Activated naive CD8-positive, alpha-beta T cell treated with anti-CD3 and anti-CD28 coated beads, Interleukin-2, amount 10 ng/mL, durations not matched to agents 7 days and 5 days (primary cell): ENCODE data around the gene MRPL50. TPM values are rescaled to one million over a fixed set of nuclear protein-coding genes. Genes with fewer than 3 reads are reported as not detected.
"Not testable (repeated sequence)": the region's sequence is repeated elsewhere in the genome, so short reads cannot be mapped to it uniquely, and the experiment has no call there.

Source experiments
- ATAC-seq: fragments of 150-1000 bp; cut with Tn5 transposase; one replicate; pipeline ENCODE4 v1.10.0; 2021; ENCODE audit warnings: low read depth, moderate library complexity
- POLR2A ChIA-PET: fragments of 350-600 bp; sonication (Branson Sonifier 250); formaldehyde crosslinking; loops from one replicate; lab custom pipeline; 2021; ENCODE audit warnings: antibody characterized with exemption; lab: Charles Lee
- DNase-seq: peaks from one replicate; pipeline ENCODE4 v3.0.0; 2021
- H3K27ac Mint-ChIP-seq: one replicate; pipeline ENCODE4 v1.8.0; 2022; ENCODE audit warnings: mild to moderate bottlenecking, mixed read lengths
- H3K27me3 Mint-ChIP-seq: one replicate; pipeline ENCODE4 v1.8.0; 2022; ENCODE audit warnings: mild to moderate bottlenecking, moderate library complexity, mixed read lengths
- H3K36me3 Mint-ChIP-seq: one replicate; pipeline ENCODE4 v1.8.0; 2021; ENCODE audit warnings: mild to moderate bottlenecking, mixed read lengths
- H3K4me1 Mint-ChIP-seq: one replicate; pipeline ENCODE4 v1.8.0; 2021; ENCODE audit warnings: mixed read lengths
- H3K4me3 Mint-ChIP-seq: one replicate; pipeline ENCODE4 v1.8.0; 2022; ENCODE audit warnings: mild to moderate bottlenecking, moderate library complexity, mixed read lengths
- H3K9me3 Mint-ChIP-seq: one replicate; pipeline ENCODE4 v1.8.0; 2021; ENCODE audit warnings: mixed read lengths
- total RNA-seq, 2 experiments: library from RNA; stranded (reverse); gene quantifications; one replicate each; pipeline ENCODE4 v1.2.3, GENCODE V29; 2021

MRPL50 gene
- total RNA-seq, 2 experiments from 2014 or later = 11.8 to 12.2 TPM

GRCh38 chr9:101408374-101409078 is 10.1 kb upstream of the MRPL50 start:
- Mint-ChIP-seq H3K27me3 (no peaks in the 10 kb centered on the region), H3K9me3 (peaks cover 54% of the 10 kb centered on the region), H3K36me3 (peaks cover 74% of the 10 kb centered on the region), H3K4me1 (no peaks in the 10 kb centered on the region), H3K4me3 (no peak overlapping the region), H3K27ac (no peak overlapping the region)
- POLR2A ChIA-PET = interaction anchor here (2.7 kb wide), 1 partner anchor 10 kb away, joined by 13 read pairs; the partner anchor contains the start of genes MRPL50 and ZNF189
- ATAC-seq (no peak), DNase-seq (no peak)

DNA sequence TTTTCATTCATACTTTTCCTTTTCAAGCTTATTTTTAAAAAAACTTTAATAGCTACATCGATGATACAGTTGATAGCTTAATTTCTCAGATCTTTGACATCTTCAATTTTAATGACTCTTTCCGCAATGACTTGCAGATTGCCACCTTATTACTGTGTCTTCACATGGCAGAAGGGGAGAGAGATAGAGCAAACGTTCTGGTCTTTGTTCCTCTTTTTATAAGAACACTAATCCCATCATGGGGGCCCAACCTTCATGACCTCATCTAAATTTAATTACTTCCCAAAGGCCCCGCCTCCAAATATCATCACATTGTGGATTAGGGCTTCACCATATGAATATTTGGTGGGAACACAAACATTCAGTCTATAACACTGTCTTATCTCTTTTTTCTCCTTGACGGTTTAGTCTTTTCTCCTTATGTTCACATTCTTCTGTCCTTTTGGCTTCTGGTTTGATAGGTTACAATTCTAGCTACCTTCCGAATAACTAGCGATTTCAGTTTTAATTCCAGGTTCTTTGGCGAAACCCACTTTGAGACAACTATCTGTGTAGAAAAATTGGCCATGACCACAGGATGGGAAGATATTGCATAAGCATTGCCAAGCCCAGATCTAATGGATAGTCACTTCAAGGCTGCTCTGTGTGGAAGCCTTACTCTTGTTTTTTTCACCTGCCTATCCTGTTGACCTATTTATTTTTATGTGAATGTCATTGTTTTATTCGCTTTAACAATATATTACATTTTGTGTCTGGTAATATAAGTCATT is 5.3 kb upstream of the MRPL50 start:
- ATAC-seq (no peak), DNase-seq (no peak)
- peaks cover 21% of the 10 kb centered on the region for H3K4me1 Mint-ChIP-seq
- POLR2A ChIA-PET = no interaction called here
- H3K27ac Mint-ChIP-seq = no peak overlapping the region
- no peaks in the 10 kb centered on the region for H3K27me3 Mint-ChIP-seq
- peaks cover 85% of the 10 kb centered on the region for H3K36me3 Mint-ChIP-seq
- H3K4me3 Mint-ChIP-seq = no peak overlapping the region
- peaks cover 38% of the 10 kb centered on the region for H3K9me3 Mint-ChIP-seq

DNA sequence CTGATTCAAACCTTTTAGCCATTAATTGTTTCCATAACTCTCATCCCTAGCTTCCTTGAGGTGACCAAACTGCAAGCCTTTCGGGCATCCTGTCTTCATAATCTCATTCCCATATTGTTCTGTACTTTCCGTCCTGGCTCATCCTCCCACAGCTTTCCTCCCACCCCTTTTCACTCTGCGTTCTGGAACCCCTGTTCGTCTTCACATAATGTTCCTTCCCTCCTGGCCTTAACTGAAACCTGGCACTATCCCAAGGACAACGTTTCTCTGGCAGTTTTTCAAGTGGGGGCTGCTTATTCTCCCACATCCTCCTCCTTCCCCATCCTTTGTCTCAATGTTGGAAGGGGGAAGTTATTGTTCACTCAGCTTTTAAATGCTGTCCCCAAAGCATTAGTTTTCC is 1.7 kb upstream of the MRPL50 start:
- H3K27me3 Mint-ChIP-seq = no peaks in the 10 kb centered on the region
- H3K9me3 Mint-ChIP-seq = peaks cover 17% of the 10 kb centered on the region
- POLR2A ChIA-PET = interaction anchor here (1.8 kb wide), 1 partner anchor 10 kb away, joined by 3 read pairs; no protein-coding TSS in a partner anchor
- H3K27ac Mint-ChIP-seq = peak overlapping the region; percentile 27
- peak overlapping the region; percentile 93 for H3K4me3 Mint-ChIP-seq
- ATAC-seq (no peak), DNase-seq (no peak)
- H3K36me3 Mint-ChIP-seq = peaks cover 68% of the 10 kb centered on the region
- H3K4me1 Mint-ChIP-seq = peaks cover 34% of the 10 kb centered on the region

DNA sequence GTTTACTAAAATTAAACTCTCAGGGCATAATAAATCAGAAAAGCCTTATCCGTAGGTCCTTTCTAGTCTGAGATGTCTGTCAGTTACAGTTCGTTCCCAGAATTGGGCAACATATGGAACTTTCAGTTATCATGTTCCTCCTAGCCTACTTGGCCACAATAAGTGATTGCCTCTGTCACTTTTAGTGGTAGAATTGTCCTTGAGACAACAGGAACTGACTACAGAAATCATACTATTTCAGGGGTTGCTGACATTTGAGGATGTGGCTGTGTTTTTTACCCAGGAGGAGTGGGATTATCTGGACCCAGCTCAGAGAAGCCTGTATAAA is 1.2 kb upstream of the MRPL50 start:
- POLR2A ChIA-PET = interaction anchor here (1.6 to 1.8 kb wide), 2 partner anchors 9 to 134 kb away, joined by 13 to 14 read pairs; partner anchors contain the start of gene RNF20

GRCh38 chr9:101398930-101399642 is 668 bp upstream of the MRPL50 start:
- Mint-ChIP-seq H3K9me3 (peaks cover 16% of the 10 kb centered on the region), H3K27me3 (no peaks in the 10 kb centered on the region), H3K27ac (peak overlapping the region; percentile 99), H3K36me3 (peaks cover 67% of the 10 kb centered on the region), H3K4me1 (peaks cover 38% of the 10 kb centered on the region), H3K4me3 (peak overlapping the region; percentile 93)
- DNase-seq (no peak), ATAC-seq (peak; percentile 15)
- POLR2A ChIA-PET = interaction anchor here (1.0 to 1.8 kb wide), 4 partner anchors 10 to 1046 kb away, joined by 3 to 14 read pairs (median 8); partner anchors contain the start of genes RNF20 and TEX10

More for the DNA sequence above, 1.2 kb upstream of the MRPL50 start:
- Mint-ChIP-seq H3K9me3 (peaks cover 13% of the 10 kb centered on the region), H3K27me3 (no peaks in the 10 kb centered on the region), H3K27ac (peak overlapping the region; percentile 99), H3K4me1 (peaks cover 36% of the 10 kb centered on the region), H3K4me3 (peak overlapping the region; percentile 93), H3K36me3 (peaks cover 67% of the 10 kb centered on the region)
- DNase-seq (no peak), ATAC-seq (no peak)

- POLR2A ChIA-PET = interaction anchor here (1.2 kb wide), 1 partner anchor 9 kb away, joined by 3 read pairs; no protein-coding TSS in a partner anchor
- peaks cover 11% of the 10 kb centered on the region for H3K9me3 Mint-ChIP-seq
- peak overlapping the region; percentile 99 for H3K27ac Mint-ChIP-seq
- H3K27me3 Mint-ChIP-seq = no peaks in the 10 kb centered on the region
- no peak for DNase-seq
- H3K36me3 Mint-ChIP-seq = peaks cover 65% of the 10 kb centered on the region
- H3K4me1 Mint-ChIP-seq = peaks cover 38% of the 10 kb centered on the region
- ATAC-seq = no peak
- peak overlapping the region; percentile 93 for H3K4me3 Mint-ChIP-seq
These were observed 711 bp downstream of the MRPL50 start for GRCh38 chr9:101397746-101398067.

DNA sequence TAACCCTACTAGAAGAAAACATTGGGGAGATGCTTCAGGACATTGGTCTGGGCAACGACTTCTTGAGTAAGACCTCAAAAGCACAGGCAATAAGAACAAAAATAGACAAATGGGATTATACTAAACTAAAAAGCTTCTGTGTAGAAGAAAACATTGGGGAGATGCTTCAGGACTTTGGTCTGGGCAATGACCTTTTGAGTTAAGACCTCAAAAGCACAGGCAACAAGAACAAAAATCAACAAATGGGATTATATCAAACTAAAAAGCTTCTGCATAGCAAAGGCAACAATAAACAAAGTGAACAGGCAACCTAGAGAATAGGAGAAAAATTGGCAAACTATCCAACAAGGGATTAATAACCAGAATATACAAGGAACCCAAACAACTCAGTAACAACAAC is 3.7 kb downstream of the MRPL50 start:
- H3K27me3 Mint-ChIP-seq = no peaks in the 10 kb centered on the region
- POLR2A ChIA-PET = no interaction called here
- ATAC-seq (no peak), DNase-seq (no peak)
- peaks cover 15% of the 10 kb centered on the region for H3K9me3 Mint-ChIP-seq
- no peak overlapping the region for H3K4me3 Mint-ChIP-seq
- H3K4me1 Mint-ChIP-seq = peaks cover 20% of the 10 kb centered on the region
- H3K27ac Mint-ChIP-seq = no peak overlapping the region
- peaks cover 61% of the 10 kb centered on the region for H3K36me3 Mint-ChIP-seq

DNA sequence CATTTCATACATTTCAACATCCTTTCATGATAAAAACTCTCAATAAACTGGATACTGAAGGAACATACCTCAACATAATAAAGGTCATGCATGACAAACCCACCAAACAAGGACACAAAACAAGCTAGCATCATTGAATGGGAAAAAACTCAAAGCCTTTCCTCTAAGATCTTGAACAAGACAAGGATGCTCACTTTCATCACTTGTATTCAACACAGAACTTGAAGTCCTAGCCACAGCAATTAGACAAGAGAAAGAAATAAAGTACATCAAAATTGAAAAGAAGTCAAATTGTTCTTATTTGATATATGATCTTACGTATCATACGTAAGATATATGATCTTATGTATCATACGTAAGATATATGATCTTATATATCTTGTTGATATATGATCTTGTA is 5.3 kb downstream of the MRPL50 start:
- Mint-ChIP-seq H3K27ac (no peak overlapping the region), H3K4me1 (peaks cover 20% of the 10 kb centered on the region), H3K27me3 (no peaks in the 10 kb centered on the region), H3K9me3 (peaks cover 15% of the 10 kb centered on the region), H3K36me3 (peaks cover 64% of the 10 kb centered on the region), H3K4me3 (no peak overlapping the region)
- ATAC-seq (no peak), DNase-seq (no peak)
- POLR2A ChIA-PET = no interaction called here

DNA sequence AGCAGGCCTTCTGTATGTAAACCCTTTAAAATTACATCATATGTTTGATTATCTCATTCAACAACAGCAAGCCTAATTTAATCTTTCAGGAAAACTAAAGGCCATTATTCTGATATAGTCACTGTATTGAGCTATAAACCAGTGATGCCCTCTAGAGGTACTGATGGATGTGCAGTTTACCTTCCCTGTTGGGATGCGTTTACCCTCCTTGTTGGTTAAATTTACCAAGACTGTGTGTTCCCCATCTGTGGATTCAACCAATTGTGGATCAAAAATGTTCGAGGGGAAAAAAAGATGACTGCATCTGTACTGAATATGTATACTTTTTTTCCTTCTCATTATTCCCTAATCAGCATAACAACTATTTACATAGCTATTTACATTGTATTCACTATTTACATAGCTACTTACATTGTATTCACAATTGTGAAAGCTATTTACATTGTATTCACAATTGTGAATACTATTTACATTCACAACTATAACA is 9.9 kb downstream of the MRPL50 start:
- Mint-ChIP-seq H3K9me3 (peaks cover 16% of the 10 kb centered on the region), H3K27me3 (no peaks in the 10 kb centered on the region), H3K36me3 (peaks cover 45% of the 10 kb centered on the region), H3K27ac (no peak overlapping the region), H3K4me3 (no peak overlapping the region), H3K4me1 (peaks cover 3% of the 10 kb centered on the region)
- no peak for DNase-seq
- POLR2A ChIA-PET = interaction anchor here (1.0 kb wide), 1 partner anchor 10 kb away, joined by 3 read pairs; the partner anchor contains the start of genes MRPL50 and ZNF189
- no peak for ATAC-seq

GRCh38 chr9:101387871-101388506 is 10.4 kb downstream of the MRPL50 start:
- H3K4me3 Mint-ChIP-seq = no peak overlapping the region
- ATAC-seq (no peak), DNase-seq (no peak)
- H3K27ac Mint-ChIP-seq = no peak overlapping the region
- peaks cover 15% of the 10 kb centered on the region for H3K9me3 Mint-ChIP-seq
- no peaks in the 10 kb centered on the region for H3K27me3 Mint-ChIP-seq
- POLR2A ChIA-PET = no interaction called here
- peaks cover 3% of the 10 kb centered on the region for H3K4me1 Mint-ChIP-seq
- H3K36me3 Mint-ChIP-seq = peaks cover 41% of the 10 kb centered on the region

- POLR2A ChIA-PET, H3K4me3 Mint-ChIP-seq, ATAC-seq, H3K4me1 Mint-ChIP-seq, H3K27me3 Mint-ChIP-seq, H3K27ac Mint-ChIP-seq, H3K9me3 Mint-ChIP-seq, DNase-seq: not testable (repeated sequence)
- peaks cover 17% of the 10 kb centered on the region for H3K36me3 Mint-ChIP-seq
These were observed 13.4 kb downstream of the MRPL50 start, which contains the start of gene BAAT for GRCh38 chr9:101384873-101385536. TSS of gene BAAT (minus strand) at chr9:101385006. CDS start at chr9:101371404, 13,602 bp downstream.

DNA sequence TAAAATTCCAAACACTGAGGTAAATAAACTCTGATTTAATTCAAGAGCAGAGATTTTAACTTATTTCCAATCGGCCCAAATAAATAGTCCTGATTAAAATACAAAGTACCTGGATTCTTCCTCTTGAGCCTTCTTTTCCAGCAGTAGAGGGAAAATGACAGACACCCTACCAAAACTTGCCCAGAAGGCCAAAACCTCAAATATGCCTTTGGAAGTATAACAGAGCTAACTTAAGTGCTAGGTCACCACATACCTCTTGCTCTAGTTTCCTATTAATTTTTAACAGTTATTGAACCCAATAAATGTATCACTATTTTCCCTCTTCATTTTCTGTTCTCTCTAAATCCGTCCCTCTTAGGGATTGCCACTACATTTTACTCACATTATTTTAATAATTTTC is 15.1 kb downstream of the MRPL50 start:
- Mint-ChIP-seq H3K27me3 (peaks cover 2% of the 10 kb centered on the region), H3K27ac (no peak overlapping the region), H3K36me3 (peaks cover 13% of the 10 kb centered on the region), H3K4me1 (no peaks in the 10 kb centered on the region), H3K9me3 (peaks cover 11% of the 10 kb centered on the region), H3K4me3 (no peak overlapping the region)
- POLR2A ChIA-PET = no interaction called here
- ATAC-seq = no peak
- DNase-seq = no peak
